ENCODE measurements around the gene ZNF507.
"Not testable (repeated sequence)": the region's sequence is repeated elsewhere in the genome, so short reads cannot be mapped to it uniquely, and the experiment has no call there.

ZNF507 gene

GRCh38 chr19:32367063-32367462, 21.7 kb downstream of the ZNF507 start:
- in situ Hi-C loops (cut with HindIII; ENCODE audit: low sequenced_read_pairs), result no loop called here

- in situ Hi-C loops (cut with HindIII; ENCODE audit: low sequenced_read_pairs), result no loop called here
These were observed 22.6 kb downstream of the ZNF507 start for GRCh38 chr19:32367948-32368536.

DNA sequence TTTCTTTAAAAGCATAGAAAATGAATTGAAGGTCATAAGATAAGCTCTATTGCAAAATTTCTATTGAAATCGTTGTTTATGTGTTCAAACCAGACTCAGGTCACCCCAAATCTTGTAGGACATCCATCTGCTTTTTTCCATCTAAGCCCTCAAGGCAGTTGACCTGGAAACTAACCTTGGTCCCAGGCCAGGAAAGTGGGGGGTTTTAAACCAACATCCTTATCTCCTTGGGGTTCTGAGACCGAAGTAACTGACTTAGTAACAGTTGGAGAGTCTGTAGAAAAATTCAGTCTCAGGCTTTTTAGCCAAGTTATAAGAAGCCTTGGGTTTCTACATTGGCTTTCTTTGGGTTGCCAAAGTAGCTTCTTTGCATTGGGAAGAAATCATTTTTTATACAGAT, 23.4 kb downstream of the ZNF507 start:
- in situ Hi-C loops (cut with HindIII; ENCODE audit: low sequenced_read_pairs), result no loop called here

- in situ Hi-C loops (cut with HindIII; ENCODE audit: low sequenced_read_pairs), result no loop called here
These were observed 27.5 kb downstream of the ZNF507 start for GRCh38 chr19:32372726-32373517.

- in situ Hi-C loops (cut with HindIII; ENCODE audit: low sequenced_read_pairs), result no loop called here
These were observed 28.3 kb downstream of the ZNF507 start for GRCh38 chr19:32373585-32374295.

DNA sequence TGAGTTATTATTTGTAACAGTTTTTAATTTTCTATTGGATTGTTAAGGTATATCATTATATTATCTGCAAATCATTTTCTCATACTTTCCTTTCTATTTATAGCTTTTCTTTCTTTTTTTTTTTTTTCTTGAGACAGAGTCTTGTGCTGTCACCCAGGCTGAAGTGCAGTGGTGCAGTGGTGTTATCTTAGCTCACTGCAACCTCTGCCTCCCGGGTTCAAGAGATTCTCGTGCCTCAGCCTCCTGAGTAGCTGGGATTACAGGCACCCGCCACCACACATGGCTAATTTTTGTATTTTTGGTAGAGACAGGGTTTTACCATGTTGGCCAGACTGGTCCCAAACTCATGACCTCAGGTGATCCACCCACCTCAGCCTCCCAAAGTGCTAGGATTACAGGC, 29.0 kb downstream of the ZNF507 start:
- in situ Hi-C loops (cut with HindIII; ENCODE audit: low sequenced_read_pairs), result not testable (repeated sequence)

DNA sequence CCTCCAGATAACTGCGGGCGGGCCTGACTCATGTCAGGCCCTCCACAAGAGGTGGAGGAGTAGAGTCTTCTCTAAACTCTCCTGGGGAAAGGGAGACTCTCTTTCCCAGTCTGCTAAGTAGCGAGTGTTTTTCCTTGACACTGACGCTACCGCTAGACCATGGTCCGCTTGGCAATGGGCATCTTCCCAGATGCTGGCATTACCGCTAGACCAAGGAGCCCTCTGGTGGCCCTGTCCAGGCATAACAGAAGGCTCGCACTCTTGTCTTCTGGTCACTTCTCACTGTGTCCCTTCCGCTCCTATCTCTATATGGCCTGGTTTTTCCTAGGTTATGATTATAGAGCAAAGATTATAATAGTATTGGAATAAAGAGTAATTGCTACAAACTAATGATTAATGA, 31.7 kb downstream of the ZNF507 start:
- in situ Hi-C loops (cut with HindIII; ENCODE audit: low sequenced_read_pairs), result not testable (repeated sequence)

DNA sequence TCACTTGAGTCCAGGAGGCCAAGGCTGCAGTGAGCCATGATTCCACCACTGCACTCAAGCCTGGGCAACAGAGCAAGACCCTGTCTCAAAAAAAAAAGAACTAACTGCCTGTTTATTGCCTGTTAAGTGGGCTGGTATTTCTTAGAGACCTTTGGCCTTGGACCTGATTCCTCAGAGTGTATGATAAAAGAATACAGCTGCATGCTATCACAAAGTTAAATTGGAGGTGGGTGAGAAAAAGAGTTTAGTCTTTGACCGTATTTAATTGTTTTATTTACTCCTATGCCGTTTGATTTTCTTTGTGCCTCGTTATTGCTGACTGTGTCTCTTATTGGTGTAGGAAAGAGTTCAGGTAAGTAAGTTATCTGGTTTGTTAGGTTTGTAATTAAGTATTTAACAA, 34.9 kb downstream of the ZNF507 start:
- in situ Hi-C loops (cut with HindIII; ENCODE audit: low sequenced_read_pairs), result no loop called here

GRCh38 chr19:32387701-32388392, 42.4 kb downstream of the ZNF507 start:
- in situ Hi-C loops (cut with HindIII; ENCODE audit: low sequenced_read_pairs), result no loop called here

DNA sequence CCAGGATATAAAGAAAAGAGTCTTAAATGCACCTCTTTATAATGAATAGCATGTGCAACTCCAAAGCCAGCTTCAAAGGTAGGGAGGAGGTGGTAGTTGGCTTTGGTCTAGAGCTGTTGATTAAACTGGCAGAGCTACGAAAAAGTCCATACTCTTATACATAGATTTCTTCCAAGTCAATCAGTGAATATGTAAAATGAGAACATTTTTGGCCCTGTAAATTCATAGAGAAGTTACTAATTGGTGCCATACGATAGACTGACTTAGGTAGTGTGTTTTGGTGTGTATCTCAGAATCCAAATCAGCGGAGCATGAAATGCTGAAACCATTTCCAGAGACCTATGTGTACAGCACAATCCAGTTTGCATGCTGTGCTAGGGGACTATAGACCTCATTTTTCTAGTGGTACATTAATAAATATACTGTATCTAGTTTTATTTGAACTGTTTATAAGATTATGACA, 43.0 kb downstream of the ZNF507 start:
- in situ Hi-C loops (cut with HindIII; ENCODE audit: low sequenced_read_pairs), result no loop called here

DNA sequence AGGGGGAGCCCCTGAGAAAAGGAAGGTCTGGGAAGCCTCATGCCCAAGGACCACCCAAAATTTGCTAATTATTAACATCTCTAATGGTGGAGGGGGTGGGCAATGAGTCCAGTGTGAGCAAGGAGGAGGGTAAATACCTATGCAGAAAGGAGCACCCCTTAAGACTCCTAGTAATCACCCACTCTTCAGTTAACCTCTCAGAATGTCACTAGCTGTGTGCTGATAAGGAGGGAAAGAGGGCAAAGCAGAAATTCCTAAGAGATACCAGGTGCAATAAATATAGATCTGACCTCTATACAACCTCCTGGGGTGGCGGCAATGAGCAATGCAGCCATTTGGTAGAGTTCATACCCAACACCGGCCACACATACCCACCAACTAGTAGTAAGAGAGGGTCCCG, 47.5 kb downstream of the ZNF507 start:
- in situ Hi-C loops (cut with HindIII; ENCODE audit: low sequenced_read_pairs), result no loop called here

DNA sequence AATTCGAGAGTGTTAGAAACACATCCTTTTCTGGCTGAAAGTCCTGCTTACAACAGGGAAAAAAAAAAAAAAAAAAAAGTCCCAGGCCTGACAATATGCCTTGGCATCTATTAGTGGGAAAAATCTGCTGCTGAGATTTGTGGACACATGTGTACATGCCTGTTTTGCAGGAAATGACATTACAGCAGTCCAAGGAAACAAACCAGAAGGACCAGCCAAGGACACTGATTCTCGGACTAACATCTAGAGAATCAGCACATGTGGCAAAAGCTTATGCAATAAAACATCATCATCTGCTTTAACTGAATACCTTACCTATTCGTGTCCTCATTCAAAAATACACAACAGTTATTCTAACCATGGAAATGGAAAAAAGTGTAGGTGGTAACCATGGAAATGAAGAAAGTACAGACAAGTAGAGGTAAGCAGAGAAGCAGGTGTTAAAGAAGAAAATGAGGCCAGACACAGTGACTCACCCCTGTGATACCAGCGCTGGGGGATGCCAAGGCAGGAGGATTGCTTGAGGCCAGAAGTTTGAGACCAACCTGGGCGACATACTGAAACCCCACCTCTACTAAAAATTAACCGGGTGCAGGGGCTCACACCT, 50.7 kb downstream of the ZNF507 start:
- in situ Hi-C loops (cut with HindIII; ENCODE audit: low sequenced_read_pairs), result no loop called here

DNA sequence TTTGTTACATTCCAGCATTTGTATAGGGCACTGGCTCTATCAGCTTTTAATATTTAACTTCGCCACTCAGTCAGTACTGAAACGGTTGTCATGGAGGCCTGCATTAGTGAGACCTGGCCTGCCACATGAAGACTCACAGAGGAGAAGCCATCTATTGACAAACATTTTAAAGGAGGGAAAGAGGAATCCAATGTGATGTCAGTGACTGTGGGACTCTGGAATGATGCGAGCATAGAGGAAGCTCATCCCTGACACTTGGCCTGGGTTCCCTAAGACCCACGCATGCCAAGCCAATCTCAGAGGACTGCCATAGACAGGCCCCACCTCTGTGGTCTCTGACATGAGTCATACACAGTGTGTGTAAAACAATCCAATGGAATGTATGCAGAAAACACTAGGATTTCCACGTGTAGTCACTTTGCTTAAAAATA, 52.3 kb downstream of the ZNF507 start:
- in situ Hi-C loops (cut with HindIII; ENCODE audit: low sequenced_read_pairs), result no loop called here

- in situ Hi-C loops (cut with HindIII; ENCODE audit: low sequenced_read_pairs), result no loop called here
These were observed 56.6 kb downstream of the ZNF507 start for GRCh38 chr19:32401992-32402391.

DNA sequence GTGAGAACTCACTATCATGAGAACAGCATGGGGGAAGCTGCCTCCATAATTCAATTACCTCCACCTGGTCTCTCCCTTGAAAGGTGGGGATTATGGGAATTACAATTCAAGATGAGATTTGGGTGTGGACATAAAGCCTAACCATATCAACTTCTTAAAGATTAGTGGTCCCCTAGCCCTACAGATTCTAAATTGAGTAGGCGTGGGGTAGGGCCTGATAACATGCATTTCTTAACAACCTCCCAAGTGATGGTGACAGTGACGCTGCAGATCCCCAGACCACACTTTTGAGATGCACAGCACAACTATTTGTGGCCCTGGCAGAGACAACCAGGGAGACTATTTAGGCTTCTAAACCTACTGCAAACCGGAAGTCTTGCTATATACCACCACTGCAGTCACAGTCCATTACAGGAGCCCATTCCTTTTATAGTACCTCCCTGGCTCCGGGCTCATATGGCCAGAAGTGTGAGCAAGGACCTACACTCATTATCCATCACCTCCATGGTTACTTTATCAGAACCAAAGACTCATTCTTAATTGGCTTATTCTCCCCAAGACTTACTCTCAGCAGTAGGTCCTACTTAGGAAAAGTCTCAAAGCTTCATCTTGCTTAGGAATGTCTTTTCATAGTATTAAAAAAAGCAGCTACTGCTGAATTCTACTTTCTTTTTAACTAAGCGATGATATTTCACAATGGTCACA, 58.0 kb downstream of the ZNF507 start:
- in situ Hi-C loops (cut with HindIII; ENCODE audit: low sequenced_read_pairs), result no loop called here

GRCh38 chr19:32404213-32404932, 59.0 kb downstream of the ZNF507 start:
- in situ Hi-C loops (cut with HindIII; ENCODE audit: low sequenced_read_pairs), result no loop called here

GRCh38 chr19:32404933-32405430, 59.6 kb downstream of the ZNF507 start:
- in situ Hi-C loops (cut with HindIII; ENCODE audit: low sequenced_read_pairs), result no loop called here

- in situ Hi-C loops (cut with HindIII; ENCODE audit: low sequenced_read_pairs), result no loop called here
These were observed 60.2 kb downstream of the ZNF507 start, which contains the start of gene DPY19L3 for GRCh38 chr19:32405431-32406160. TSS of gene DPY19L3 (plus strand) at chr19:32405770. CDS start at chr19:32408254, 2,484 bp downstream.

Measured in endothelial cell of hepatic sinusoid (primary cell).